Forelimb muscle (tissue), 1 donor: ENCODE measurements around the gene ZSCAN12. TPM values are rescaled to one million over a fixed set of nuclear protein-coding genes. Genes with fewer than 3 reads are reported as not detected.
"Not testable (repeated sequence)": the region's sequence is repeated elsewhere in the genome, so short reads cannot be mapped to it uniquely, and the experiment has no call there.

Experiments
- DNase-seq: peaks from one replicate; pipeline ENCODE4 v3.0.0-alpha.2; 2013; ENCODE audit warnings: low read depth
- polyA plus RNA-seq: library from polyadenylated mRNA; unstranded; fragments of 120-200 nt; gene quantifications from one replicate; pipeline ENCODE4 v1.2.1, GENCODE V29; 2013; ENCODE audit not compliant: insufficient read length

ZSCAN12 gene
- 5.6 TPM for polyA plus RNA-seq

DNA sequence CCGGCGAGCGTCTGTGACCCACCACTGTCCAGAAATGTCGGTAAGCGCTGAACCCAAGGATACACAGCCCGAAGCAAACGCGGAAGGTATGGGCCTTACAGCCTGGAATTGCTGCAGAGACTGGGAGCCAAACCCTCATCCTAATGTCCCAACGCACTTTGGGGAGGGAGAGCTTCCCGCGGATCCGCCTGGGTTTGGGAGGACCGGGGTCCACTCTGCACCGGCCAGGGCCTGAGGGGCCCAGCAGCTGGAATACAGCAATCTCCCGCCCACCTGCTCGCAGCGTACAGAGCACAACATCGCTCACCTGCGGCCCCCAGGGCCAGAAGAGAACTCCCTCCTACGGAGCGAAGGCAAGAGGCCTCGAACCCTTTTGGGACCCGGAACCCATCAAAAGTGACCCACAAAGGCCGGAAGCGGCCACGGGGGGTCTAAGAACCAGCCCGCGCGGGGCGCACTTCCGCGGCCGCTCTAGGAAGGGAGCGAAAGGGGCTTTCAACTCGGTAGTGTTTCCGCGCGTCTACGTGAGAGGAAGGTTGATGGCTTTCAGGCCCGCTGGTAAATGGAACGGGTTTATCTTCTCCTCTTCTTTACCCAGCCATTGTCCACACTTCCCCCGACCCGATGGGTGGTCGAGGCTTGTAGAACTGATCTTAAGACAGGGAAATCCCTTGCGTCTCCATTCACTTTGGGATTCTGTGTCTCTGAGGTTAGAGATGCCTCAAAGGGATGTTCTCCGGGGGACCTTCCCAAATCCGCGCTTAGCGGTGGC, at the start of gene ZSCAN12:
Gene ZSCAN12 (minus strand): TSS at position 398 of the 772 bp plus-strand sequence. CDS start 1,342 bp downstream, outside the sequence.
- no peak for DNase-seq

DNA sequence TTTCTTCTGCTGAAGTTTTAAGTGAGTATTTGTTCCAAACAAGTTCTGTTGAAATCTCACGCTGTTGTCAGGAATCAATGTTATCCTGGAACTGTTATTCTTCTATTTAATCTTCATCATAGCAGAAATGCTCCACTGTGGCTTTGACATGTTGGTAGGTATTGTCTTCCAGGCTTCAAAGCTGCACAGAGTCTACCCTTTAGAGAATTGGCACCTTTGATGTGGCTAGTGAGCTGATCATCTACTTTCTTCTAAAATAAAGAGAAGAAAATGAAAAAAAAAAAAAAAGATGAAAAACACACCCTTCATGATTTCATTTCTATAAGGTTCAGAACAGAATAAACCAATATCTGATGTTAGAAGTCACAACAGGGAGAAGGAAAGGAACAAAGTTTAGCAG, 49.5 kb upstream of the ZSCAN12 start:
- DNase-seq = no peak

DNA sequence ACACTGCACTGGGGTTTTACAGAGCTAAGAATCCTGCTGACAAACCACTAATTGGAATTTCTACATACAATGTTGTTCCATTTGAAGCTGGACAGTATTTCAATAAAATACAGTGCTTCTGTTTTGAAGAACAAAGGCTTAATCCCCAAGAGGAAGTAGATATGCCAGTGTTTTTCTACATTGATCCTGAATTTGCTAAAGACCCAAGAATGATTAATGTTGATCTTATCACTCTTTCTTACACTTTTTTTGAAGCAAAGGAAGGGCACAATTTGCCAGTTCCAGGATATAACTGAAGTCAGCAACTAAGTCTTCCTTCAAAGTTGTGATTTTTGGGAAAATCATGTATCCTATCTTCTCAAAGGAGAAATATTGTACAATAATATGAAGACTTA, 48.0 kb upstream of the ZSCAN12 start:
- DNase-seq = not testable (repeated sequence)

DNA sequence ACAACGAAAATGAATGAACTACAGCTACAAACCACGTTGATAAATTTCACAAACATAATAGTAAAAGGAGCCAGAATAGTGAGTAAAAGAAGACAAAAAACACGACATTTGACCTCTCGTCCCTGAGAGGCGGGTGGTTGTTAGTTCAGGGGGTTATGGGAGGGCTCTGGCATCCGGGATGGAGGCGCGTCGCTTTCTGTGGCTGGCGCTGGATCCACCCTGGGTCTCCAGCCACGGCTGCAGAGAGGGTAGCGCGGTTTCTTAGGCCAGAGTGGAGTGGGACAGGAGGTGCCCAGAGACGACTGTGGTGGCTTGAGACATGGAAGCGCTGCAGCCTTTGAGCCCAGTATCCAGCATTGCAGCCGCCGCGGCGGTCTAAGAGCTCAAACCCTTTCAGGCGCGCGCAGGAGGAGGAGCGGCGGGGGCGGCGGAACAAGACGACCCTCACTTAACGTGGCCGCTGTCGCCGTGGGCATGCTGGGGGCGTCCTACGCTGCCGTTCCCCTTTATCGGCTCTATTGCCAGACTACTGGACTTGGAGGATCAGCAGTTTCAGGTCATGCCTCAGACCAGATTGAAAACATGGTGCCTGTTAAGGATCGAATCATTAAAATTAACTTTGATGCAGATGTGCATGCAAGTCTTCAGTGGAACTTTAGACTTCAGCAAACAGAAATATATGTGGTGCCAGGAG, 47.4 kb upstream of the ZSCAN12 start:
- DNase-seq = no peak

DNA sequence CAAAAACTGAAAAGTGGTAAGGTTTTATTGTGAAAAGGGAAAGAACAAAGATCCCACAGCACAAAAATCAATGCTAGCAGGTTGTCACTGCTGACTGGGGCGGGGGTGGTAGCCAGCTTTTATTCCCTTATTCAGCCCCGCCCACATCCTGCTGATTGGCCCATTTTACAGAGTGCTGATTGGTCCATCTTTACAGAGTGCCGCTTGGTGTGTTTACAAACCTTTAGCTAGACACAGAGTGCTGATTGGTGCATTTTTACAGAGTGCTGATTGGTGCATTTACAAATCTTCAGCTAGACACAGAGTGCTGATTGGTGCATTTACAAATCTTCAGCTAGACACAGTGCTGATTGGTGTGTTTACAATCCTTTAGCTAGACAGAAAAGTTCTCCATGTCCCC, 45.2 kb upstream of the ZSCAN12 start:
- DNase-seq = not testable (repeated sequence)

DNA sequence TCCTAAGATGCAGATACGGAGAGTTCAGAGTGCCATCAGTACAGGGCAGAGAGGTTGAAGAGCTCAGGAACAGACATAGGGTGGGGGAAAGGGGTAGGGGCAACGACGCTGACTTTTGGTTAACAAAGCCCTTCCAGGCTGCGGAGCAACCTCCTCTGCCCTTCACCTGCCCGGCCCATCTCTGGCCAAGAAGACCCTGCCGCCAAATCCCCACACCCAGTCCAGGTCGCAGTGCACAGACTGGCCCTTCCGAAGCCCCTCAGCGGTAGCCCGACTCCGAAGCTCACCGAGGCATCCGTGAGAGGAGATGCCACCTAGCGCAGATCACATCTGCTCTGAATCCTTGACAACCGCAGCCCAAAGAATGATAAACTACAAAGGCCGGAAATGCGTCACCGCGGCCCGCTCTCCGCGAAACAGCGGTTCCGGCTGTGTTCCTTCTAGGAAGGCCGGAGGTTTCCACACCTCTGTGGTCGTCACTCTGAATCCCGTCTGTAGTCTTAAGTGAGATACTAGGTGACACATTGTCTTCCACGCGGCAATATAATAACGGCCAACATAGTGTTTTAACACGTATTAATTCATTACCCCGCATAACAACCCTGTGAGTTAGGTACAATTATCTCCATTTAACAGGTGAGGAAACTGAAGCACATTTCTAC, 43.7 kb upstream of the ZSCAN12 start, which contains the start of gene ZSCAN23:
Gene ZSCAN23 (minus strand): TSS at position 380 of the 662 bp plus-strand sequence. CDS start 7,225 bp downstream, outside the sequence.
- DNase-seq = peak; percentile 50

DNA sequence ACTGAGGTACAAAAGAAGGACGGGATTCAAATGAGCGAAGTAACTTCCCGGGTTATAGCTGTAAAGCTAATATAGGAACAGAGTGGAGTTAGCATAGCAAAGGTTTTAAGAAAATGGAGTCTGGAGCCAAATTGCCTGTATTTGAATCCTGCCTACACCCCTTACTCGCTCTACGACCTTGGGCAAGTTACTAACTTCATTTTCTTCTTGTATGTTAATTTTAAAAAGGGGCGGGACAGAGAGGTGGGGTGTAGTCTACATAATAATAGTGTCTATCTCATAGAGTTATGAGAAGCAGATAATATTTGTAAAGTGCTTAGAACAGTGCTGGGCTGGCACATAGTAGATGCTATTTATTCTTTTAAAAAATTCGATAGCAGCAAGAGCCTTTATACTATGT, 43.0 kb upstream of the ZSCAN12 start:
- no peak for DNase-seq

DNA sequence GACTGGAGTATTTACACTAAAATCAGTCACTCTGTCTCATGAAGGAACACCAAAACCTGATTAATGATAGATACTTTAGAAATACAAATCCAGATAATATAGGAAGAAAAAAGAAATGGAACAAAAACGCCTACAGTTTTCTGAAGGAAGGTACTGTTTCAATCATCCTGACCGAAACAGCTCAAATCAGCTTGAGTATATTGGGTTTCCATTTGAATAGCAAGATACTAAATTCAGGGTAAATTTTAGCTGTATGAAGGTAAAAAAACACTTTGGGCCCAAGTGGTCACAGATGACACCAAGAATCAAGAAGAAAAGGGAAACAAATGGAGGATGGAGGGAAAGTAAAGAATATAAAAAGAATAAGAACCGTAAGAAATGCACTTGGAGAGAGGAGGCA, 36.9 kb upstream of the ZSCAN12 start:
- DNase-seq = no peak

DNA sequence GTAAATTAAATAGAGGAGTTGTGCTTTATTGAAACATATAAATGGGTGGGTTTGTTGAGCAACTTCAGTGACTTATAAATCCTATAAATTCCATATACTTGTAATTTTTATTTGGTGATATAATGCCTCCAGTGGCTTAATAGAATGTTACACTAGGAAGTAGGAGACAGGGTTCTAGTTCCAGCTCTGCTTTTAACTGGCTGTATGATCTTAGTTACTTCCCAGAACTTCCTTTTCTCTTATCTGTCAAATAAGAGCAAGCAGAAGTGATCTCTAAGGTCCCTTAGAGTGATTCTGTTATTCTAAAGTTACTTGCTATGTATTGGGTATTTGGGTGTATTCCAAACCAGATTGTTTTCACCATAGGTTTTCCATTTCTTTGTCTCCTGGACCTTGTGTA, 33.6 kb upstream of the ZSCAN12 start:
- no peak for DNase-seq

DNA sequence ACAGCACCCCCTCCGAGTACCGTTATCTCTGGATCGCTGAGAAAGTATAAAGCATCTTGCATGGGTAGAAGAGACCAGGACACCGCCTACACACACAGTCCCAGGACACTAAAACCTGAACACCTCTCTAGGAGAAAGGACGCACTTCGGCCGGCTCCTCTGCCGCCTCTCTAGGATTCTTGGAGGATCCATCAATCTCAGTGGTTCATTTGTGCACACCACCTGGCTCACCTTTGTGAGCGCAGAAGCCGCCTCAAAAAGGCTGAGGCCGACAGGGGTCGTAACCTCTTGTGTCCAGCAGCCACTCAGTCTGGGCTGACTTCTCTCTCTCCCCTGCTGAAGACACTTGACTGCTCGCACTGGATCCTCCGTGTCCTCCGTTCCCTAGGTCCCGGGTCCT, 30.2 kb upstream of the ZSCAN12 start:
- DNase-seq = no peak

DNA sequence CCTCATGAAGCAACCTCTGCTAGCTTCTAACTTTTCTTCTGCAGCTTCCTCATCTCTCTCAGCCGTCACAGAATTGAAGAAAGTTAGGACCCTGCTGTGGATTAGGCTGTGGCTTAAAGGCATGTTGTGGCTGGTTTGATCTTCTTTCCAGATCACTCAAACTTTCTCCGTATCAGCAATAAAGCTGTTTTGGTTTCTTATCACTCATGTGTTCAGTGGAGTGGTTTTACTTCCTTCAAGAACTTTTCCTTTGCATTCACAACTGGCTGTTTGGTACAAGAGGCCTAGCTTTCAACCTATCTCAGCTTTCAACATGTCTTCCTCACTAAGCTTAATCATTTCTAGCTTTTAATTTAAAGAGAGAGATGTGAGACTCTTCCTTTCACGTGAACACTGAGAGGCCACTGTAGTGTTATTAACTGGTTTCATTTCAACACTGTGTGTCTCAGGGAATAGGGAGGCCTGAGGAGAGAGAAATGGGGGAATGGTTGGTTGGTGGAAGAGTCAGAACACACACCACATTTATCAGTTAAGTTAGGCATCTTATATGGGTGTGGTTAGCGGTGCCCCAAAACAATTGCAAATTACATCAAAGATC, 26.5 kb upstream of the ZSCAN12 start:
- no peak for DNase-seq

DNA sequence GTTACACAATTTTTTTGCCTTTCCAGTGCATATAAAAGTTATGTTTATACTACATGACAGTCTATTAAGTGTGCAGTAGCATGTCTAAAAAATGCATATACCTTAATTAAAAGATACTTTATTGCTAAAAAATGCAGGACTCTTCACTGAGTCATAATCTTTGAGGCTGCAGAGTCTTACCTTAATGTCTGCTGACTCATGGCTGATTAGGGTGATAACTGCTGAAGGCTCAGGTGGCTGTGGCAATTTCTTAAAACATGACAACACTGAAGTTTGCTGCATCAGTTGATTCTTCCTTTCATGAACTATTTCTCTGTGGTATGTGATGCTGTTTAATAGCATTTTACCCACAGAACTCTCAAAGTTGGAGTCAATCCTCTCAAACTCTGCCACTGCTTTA, 24.6 kb upstream of the ZSCAN12 start:
- DNase-seq = no peak

DNA sequence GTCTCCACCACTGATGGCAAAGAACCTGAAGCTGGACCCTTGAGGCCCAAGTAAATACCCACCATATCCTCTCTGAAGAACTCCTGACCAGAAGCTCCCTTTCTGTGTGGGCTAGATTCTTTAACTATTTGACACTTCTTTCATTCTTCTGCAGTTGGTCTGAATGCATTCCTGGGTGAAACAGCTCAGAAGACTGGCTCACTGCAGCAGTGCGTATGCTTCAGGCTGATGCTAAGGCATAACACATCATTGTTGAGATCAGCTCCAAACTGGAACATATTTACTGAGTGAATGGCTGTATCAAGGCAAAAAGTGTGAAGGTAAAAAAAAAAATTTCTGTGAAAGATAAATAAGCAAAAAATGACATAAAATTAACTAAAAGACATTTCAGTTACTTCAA, 24.0 kb upstream of the ZSCAN12 start:
- no peak for DNase-seq

DNA sequence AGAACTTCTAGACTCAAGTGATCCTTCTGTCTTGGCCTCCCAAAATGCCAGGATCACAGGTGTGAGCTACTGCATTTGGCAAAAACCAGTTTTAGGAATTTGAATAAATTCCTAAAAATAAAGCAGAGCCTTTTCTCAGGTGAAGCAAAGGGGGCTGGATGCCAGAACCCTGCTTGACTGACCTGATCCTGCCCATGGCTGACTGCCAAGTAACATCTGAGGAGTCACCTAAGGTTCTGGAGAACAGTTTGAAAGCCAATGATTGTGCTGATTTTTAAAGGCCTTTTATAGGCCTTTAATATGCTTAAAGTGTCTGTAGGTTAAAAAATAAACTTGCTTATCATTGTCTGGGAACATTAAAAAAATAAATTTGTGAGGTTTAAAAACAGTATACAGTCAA, 14.1 kb upstream of the ZSCAN12 start:
- no peak for DNase-seq

DNA sequence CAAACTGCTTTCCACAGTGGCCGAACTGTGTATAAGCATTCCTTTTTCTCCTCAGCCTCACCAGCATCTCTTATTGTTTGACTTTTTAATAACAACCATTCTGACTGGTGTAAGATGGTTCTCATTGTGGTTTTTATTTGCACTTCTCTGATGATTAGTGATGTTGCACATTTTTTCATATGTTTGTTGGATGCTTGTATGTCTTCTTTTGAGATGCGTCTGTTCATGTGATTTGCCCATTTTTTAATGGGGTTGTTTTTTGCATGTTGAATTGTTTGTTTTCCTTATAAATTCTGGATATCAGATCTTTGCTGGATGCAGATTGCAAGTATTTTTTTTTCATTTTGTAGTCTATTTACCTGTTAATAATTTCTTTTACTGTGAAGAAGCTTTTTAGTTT, 11.2 kb upstream of the ZSCAN12 start:
- DNase-seq = no peak

DNA sequence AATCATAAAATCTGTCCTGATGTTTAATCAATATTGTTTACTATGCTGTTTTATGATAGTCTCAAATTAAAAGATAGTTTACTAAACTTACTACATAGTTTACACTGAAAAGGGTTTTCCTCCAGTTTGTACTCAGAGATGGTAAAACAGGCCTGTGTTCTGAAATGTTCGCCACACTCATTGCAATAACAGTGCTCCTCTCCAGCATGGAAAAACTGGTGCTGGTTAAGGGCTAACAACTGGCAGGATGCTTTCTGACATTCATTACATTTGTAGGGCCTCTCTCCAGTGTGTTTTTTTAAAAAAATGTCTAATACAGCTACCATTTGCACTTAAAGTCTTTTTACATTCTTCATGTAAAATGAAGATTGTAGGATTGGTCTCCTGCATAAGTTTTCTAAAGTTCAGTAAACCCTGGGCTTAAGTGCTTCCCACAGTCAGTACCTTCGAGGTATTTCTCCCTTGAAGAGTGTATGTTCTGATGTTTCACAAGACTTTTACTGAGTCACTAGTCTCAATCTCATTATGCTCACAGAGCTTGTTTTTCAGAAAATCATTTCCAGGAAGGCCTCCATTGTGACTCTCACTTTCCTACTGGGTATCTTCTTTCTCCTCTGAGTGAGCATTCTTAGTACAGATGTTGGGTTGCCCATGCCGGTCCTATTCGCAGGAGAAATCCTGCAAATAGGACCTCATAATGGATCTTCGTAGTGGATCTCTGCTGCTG, 8.7 kb upstream of the ZSCAN12 start:
- no peak for DNase-seq

DNA sequence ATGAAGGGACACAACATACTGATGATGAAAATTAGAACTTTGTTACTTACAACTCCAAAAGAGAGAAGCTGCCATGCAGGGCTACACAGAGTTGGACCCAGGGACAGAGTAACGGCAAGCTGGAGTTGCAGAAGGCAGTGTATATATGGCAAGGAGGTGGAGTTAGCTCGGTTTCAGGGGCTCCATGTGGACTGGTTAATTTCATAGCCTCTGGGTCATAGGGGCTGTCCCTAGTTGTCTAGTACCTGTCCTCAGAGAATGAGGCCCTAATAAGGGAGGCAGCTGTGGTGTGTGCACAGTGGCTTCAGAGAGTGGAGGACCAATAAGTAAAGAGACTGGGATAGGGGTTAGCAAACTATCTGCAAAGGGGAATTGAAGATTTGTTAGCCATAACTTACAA, 7.9 kb upstream of the ZSCAN12 start:
- DNase-seq = no peak

DNA sequence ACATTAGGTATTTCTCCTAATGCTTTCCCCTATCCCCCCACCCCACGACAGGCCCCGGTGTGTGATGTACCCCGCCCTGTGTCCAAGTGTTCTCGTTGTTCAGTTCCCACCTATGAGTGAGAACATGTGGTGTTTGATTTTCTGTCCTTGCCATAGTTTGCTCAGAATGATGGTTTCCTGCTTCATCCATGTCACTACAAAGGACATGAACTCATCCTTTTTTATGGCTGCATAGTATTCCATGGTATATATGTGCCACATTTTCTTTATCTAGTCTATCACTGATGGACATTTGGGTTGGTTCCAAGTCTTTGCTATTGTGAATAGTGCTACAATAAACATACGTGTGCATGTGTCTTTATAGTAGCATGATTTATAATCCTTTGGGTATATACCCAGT, 4.4 kb upstream of the ZSCAN12 start:
- not testable (repeated sequence) for DNase-seq

DNA sequence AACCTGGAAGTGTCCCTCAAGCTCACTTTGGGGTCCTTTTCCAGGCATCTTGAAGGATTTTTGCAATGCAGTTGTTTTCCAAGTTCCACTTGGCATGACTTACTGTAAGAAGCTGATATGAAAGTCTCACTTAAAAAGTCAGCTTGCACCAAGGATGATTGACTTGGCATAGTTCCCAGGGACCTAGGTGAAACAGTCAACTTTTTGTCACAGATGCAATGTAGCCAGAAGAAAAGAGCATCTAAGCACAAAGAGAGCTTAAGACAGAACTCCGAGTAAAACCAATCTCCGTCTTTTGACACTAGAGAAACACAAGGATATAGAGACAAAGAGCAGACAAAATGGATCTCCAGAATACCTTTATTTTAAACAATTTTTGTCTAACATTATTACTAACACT, 2.6 kb upstream of the ZSCAN12 start:
- DNase-seq = no peak

DNA sequence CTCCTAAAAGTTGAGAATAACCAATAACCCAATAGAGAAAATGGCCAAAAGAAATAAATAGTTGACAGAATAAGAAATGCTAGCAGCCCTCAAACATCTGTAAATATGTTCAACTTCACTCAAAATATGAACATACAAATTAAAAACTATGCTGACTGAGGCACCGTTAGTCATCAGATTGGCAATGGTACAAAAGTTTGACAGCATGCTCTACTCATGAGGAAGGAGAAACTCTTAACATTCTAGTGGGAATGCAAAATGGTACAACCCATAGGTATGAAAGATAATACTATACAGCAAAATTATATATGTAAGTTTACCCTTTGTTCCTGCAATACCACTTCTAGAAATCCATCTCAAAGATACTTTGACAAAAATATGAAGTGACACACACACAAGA, 1.6 kb upstream of the ZSCAN12 start:
- no peak for DNase-seq

DNA sequence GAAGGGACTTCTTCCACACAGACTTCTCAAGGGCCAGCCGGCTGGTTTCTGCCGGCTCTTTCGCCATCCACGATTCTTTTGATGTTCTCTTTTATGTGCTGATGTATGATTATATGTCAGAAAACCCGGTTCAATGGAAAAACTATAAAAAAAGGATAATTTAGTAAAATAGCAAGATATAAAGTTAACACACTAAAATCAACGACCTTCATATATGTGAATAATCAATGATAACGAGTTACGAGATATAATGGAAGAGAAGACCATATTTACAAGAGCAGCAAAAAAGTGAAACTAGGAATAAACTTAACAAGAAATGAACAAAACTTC, 540 bp upstream of the ZSCAN12 start:
- DNase-seq = no peak

DNA sequence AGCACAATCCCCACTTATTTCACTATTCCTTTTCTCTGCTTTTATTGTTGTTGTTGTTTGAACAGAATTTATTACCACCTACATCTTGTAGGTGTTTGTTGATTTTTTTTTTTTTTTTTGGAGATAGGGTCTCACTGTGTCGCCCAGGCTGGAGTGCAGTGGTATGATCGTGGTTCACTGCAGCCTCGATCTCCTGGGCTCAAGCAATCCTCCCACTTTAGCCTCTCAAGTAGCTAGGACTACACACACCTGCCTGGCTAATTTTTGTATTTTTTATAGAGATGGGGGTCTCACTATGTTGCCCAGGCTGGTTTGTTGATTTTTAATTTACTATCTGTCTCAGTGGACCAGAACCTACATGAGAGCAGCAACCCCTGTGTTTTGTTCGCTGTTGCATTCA, 3.6 kb downstream of the ZSCAN12 start:
- DNase-seq = no peak
